ENCODE data around the gene ERLIN1.
A peak's percentile ranks its signal among the peaks of the same experiment; 100 is the strongest.

The ERLIN1 gene

GRCh38 chr10:100141446-100142087, 44.3 kb downstream of the ERLIN1 start:
- no peak for TF ChIP-seq CTCF (IDR thresholded peaks at IDR 0.05; ENCODE audit: low read depth, low read length)
- no peak overlapping the region for H3K4me3 ChIP-seq (replicated peaks in 1 of 2; ENCODE audit: low read depth in 2 of 2, low read length in 2 of 2)
- DNase-seq (ENCODE audit: low read depth in 2 of 2) = no peak

- no peak for TF ChIP-seq CTCF (IDR thresholded peaks at IDR 0.05; ENCODE audit: low read depth, low read length)
- no peak overlapping the region for H3K4me3 ChIP-seq (replicated peaks in 1 of 2; ENCODE audit: low read depth in 2 of 2, low read length in 2 of 2)
- DNase-seq (ENCODE audit: low read depth in 2 of 2) = no peak
Measured at GRCh38 chr10:100140070-100140469, 45.8 kb downstream of the ERLIN1 start.

- TF ChIP-seq CTCF (IDR thresholded peaks at IDR 0.05; ENCODE audit: low read depth, low read length) = no peak
- peak in 1 of 2 donors; percentile 18 for DNase-seq (ENCODE audit: low read depth in 2 of 2)
Measured at GRCh38 chr10:100138921-100139496, 46.8 kb downstream of the ERLIN1 start.

GRCh38 chr10:100135486-100135885, 50.3 kb downstream of the ERLIN1 start:
- H3K4me3 ChIP-seq (replicated peaks in 1 of 2; ENCODE audit: low read depth in 2 of 2, low read length in 2 of 2) = no peak overlapping the region
- DNase-seq (ENCODE audit: low read depth in 2 of 2) = no peak
- TF ChIP-seq CTCF (IDR thresholded peaks at IDR 0.05; ENCODE audit: low read depth, low read length) = no peak

More at GRCh38 chr10:100138921-100139496, 46.8 kb downstream of the ERLIN1 start:
- no peak overlapping the region for H3K4me3 ChIP-seq (replicated peaks in 1 of 2; ENCODE audit: low read depth in 2 of 2, low read length in 2 of 2)

GRCh38 chr10:100133801-100134200, 52.0 kb downstream of the ERLIN1 start:
- no peak for DNase-seq (ENCODE audit: low read depth in 2 of 2)
- TF ChIP-seq CTCF (IDR thresholded peaks at IDR 0.05; ENCODE audit: low read depth, low read length) = no peak

GRCh38 chr10:100132427-100132826, 53.4 kb downstream of the ERLIN1 start:
- H3K4me3 ChIP-seq (replicated peaks in 1 of 2; ENCODE audit: low read depth in 2 of 2, low read length in 2 of 2) = no peak overlapping the region
- TF ChIP-seq CTCF (IDR thresholded peaks at IDR 0.05; ENCODE audit: low read depth, low read length) = no peak
- DNase-seq (ENCODE audit: low read depth in 2 of 2) = no peak

More at GRCh38 chr10:100133801-100134200, 52.0 kb downstream of the ERLIN1 start:
- no peak overlapping the region for H3K4me3 ChIP-seq (replicated peaks in 1 of 2; ENCODE audit: low read depth in 2 of 2, low read length in 2 of 2)

Data from cardiac fibroblast (primary cell).